Neuron (in vitro differentiated cells): ENCODE data around the gene ZNF121.
A peak's percentile ranks its signal among the peaks of the same experiment; 100 is the strongest.
"Not testable (repeated sequence)": the region's sequence is repeated elsewhere in the genome, so short reads cannot be mapped to it uniquely, and the experiment has no call there.

Experiments
- H2AFZ ChIP-seq: one replicate; pipeline ENCODE4 v1.6.1; 2013; ENCODE audit warnings: low read depth, mild to moderate bottlenecking, inconsistent platforms, low read length, moderate library complexity
- H3K27me3 ChIP-seq: one replicate; pipeline ENCODE4 v1.6.1; 2013; ENCODE audit warnings: low read length; ENCODE audit not compliant: insufficient read depth
- H3K36me3 ChIP-seq: one replicate; pipeline ENCODE4 v1.6.1; 2013; ENCODE audit warnings: low read length; ENCODE audit not compliant: insufficient read depth
- H3K4me1 ChIP-seq: one replicate; pipeline ENCODE4 v1.6.1; 2013; ENCODE audit warnings: low read length; ENCODE audit not compliant: insufficient read depth
- H3K4me3 ChIP-seq: 2 replicates; pipeline ENCODE4 v1.5.1; 2013; ENCODE audit warnings: mild to moderate bottlenecking, low read length, moderate library complexity
- H3K9me3 ChIP-seq: one replicate; pipeline ENCODE4 v1.6.1; 2013; ENCODE audit warnings: low read length

The ZNF121 gene

GRCh38 chr19:9570255-9570654 lies 14.0 kb downstream of the ZNF121 start:
- Histone ChIP-seq H3K9me3 (peaks cover 73% of the 10 kb centered on the region), H3K27me3 (no peaks in the 10 kb centered on the region), H2AFZ (no peak overlapping the region), H3K36me3 (peaks cover 49% of the 10 kb centered on the region), H3K4me1 (no peaks in the 10 kb centered on the region), H3K4me3 (no peak overlapping the region)

GRCh38 chr19:9566729-9567128 lies 17.6 kb downstream of the ZNF121 start:
- Histone ChIP-seq H3K27me3 (no peaks in the 10 kb centered on the region), H3K4me1 (no peaks in the 10 kb centered on the region), H2AFZ (no peak overlapping the region), H3K4me3 (no peak overlapping the region), H3K36me3 (peaks cover 78% of the 10 kb centered on the region), H3K9me3 (peaks cover 82% of the 10 kb centered on the region)

DNA sequence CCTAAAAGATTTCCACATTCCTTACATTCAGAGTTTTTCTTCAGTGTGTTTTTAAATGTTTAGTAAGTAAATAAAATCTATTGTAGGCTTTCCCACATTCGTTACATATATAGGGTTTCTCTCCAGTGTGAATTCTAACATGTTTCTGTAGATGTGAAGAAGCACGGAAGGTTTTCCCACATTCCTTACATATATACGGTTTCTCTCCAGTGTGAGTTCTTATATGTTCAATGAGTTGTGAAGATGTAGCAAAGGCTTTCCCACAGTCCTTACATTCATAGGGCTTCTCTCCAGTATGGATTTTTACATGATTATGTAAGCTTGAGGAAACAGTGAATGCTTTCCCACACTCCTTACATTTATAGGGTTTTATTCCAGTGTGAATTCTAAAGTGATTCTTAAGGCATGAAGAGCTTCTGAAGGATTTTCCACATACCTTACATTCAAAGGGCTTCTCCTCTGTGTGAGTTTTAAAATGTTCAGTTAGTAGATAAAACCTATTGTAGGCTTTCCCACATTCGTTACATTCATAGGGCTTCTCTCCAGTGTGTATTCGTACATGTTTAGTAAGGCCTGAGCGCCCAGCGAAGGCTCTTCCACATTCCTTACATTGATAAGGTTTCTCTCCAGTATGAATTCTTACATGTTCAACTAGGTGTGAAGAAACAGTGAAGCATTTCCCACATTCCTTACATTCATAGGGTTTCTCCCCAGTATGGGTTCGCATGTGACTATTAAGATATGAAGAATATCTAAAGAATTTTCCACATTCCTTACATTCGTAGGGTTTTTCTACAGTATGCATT lies 18.2 kb downstream of the ZNF121 start:
- H2AFZ ChIP-seq, result no peak overlapping the region
- H3K4me3 ChIP-seq, result no peak overlapping the region
- H3K4me1 ChIP-seq, result no peaks in the 10 kb centered on the region
- peaks cover 84% of the 10 kb centered on the region for H3K36me3 ChIP-seq
- no peaks in the 10 kb centered on the region for H3K27me3 ChIP-seq
- peaks cover 78% of the 10 kb centered on the region for H3K9me3 ChIP-seq

DNA sequence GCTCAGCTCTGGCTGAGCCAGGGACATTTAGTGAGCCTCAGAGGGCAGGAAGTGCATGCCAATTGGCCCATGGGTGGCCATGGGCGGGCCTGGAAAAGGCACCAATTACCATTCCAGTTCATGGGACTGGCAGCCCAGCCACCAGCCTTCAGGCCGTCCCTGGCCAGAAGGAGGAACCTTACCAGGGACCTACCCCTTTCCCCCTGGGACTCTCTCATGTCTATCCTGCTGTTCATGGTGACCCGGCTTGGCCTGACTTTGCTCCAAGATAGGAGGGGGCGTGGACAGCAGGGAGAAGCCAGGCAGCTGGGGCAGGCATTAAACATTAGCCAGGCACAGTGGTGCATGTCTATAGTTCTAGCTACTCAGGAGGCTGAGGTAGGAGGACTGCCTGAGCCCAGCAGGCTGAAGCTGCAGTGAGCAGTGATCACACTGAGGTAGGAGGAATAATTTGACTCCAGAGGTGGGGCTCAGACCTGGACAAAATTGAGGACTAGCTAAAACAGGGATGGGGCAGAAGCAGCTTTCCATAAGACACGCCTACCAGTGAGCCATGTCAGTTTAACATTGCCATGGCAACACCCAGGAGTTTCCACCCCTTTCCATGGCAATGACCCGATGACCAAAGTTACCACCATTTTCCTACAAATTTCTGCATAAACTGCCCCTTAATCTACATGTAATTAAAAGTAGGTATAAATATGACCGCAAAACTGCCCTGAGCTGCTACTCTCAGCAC lies 31.6 kb downstream of the ZNF121 start:
- Histone ChIP-seq H2AFZ (no peak overlapping the region), H3K27me3 (no peaks in the 10 kb centered on the region), H3K36me3 (no peaks in the 10 kb centered on the region), H3K9me3 (peaks cover 6% of the 10 kb centered on the region), H3K4me1 (peaks cover 2% of the 10 kb centered on the region), H3K4me3 (no peak overlapping the region)

GRCh38 chr19:9547870-9548269 lies 36.4 kb downstream of the ZNF121 start:
- Histone ChIP-seq H3K27me3 (no peaks in the 10 kb centered on the region), H3K9me3 (peaks cover 5% of the 10 kb centered on the region), H3K4me3 (no peak overlapping the region), H2AFZ (no peak overlapping the region), H3K36me3 (no peaks in the 10 kb centered on the region), H3K4me1 (no peaks in the 10 kb centered on the region)

DNA sequence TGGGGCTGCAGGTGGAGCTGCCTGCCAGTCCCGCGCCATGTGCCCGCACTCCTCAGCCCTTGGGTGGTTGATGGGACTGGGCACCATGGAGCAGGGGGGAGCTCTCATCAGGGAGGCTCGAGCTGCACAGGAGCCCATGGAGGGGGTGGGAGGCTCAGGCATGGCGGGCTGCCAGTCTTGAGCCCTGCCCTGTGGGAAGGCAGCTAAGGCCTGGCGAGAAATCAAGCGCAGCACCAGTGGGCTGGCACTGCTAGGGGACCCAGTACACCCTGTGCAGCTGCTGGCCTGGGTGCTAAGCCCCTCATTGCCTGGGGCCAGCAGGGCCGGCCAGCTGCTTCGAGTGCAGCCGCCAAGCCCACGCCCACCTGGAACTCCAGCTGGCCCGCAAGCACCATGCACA lies 43.0 kb downstream of the ZNF121 start:
- H3K9me3 ChIP-seq, H3K4me3 ChIP-seq, H3K27me3 ChIP-seq, H3K4me1 ChIP-seq, H3K36me3 ChIP-seq, H2AFZ ChIP-seq: not testable (repeated sequence)

- H3K4me3 ChIP-seq, H3K27me3 ChIP-seq, H3K4me1 ChIP-seq, H2AFZ ChIP-seq: not testable (repeated sequence)
- Histone ChIP-seq H3K9me3 (peaks cover 22% of the 10 kb centered on the region), H3K36me3 (peaks cover 19% of the 10 kb centered on the region)
These were observed 44.4 kb downstream of the ZNF121 start for GRCh38 chr19:9539921-9540320.

GRCh38 chr19:9539201-9539600 lies 45.1 kb downstream of the ZNF121 start:
- Histone ChIP-seq H3K9me3 (peaks cover 29% of the 10 kb centered on the region), H3K4me3 (peak overlapping the region; percentile 74), H3K36me3 (peaks cover 26% of the 10 kb centered on the region)
- not testable (repeated sequence) for H3K4me1 ChIP-seq, H2AFZ ChIP-seq, H3K27me3 ChIP-seq

- Histone ChIP-seq H3K27me3 (no peaks in the 10 kb centered on the region), H2AFZ (peak within 1 kb of the TSS; percentile 90), H3K9me3 (peaks cover 35% of the 10 kb centered on the region), H3K36me3 (peaks cover 34% of the 10 kb centered on the region), H3K4me3 (peak within 1 kb of the TSS; percentile 74), H3K4me1 (peaks cover 3% of the 10 kb centered on the region)
These were observed 45.9 kb downstream of the ZNF121 start, which contains the start of gene ZNF426 for GRCh38 chr19:9538183-9539058. TSS of gene ZNF426 (minus strand) at chr19:9538645. CDS start at chr19:9536232, 2,413 bp downstream.

- Histone ChIP-seq H3K36me3 (peaks cover 58% of the 10 kb centered on the region), H3K27me3 (no peaks in the 10 kb centered on the region), H3K4me1 (peaks cover 3% of the 10 kb centered on the region), H3K4me3 (no peak overlapping the region), H3K9me3 (peaks cover 57% of the 10 kb centered on the region), H2AFZ (no peak overlapping the region)
These were observed 48.4 kb downstream of the ZNF121 start for GRCh38 chr19:9535934-9536333.

DNA sequence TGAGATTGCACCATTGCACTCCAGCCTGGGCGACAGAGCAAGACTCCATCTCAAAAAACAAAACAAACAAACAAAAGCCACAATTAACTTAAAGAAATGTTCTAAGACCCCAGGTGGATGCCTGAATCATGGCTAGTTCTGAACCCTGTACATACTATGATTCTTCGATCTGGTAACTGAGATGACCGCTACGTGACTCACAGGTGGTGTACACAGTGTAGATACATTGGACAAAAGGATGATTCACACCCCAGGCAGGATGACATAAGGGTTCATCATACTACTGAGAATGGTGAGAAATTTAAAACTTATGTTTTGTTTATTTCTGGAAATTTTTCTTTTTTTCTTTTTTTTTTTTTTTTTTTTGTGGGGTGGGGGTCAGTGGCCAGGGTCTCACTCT lies 52.4 kb downstream of the ZNF121 start:
- Histone ChIP-seq H3K4me3 (no peak overlapping the region), H3K4me1 (no peaks in the 10 kb centered on the region), H3K9me3 (peaks cover 92% of the 10 kb centered on the region), H2AFZ (no peak overlapping the region), H3K36me3 (peaks cover 95% of the 10 kb centered on the region), H3K27me3 (no peaks in the 10 kb centered on the region)

DNA sequence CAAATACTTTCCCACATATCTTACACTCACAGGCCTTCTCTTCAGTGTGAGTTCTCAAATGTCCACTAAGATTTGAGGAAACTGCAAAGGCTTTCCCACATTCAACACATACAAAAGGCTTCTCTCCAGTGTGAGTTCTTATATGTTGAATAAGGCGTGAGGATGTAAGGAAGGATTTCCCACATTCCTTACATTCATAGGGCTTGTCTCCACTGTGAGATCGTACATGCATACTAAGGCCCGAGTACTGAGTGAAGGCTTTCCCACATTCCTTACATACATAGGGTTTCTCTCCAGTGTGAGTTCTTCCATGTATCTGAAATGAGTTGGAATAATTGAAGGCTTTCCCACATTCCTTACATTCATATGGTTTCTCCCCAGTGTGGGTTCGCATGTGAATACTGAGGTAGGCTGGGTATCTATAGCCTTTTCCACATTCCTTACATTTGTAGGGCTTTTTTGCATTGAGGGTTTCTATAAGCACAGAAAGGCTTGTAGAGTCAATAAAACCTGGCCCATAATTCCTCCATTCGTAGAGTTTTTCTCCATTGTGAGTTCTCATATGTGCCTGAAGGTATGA lies 55.5 kb downstream of the ZNF121 start:
- Histone ChIP-seq H3K4me1 (no peaks in the 10 kb centered on the region), H3K4me3 (no peak overlapping the region), H2AFZ (no peak overlapping the region), H3K36me3 (peaks cover 86% of the 10 kb centered on the region), H3K27me3 (no peaks in the 10 kb centered on the region), H3K9me3 (peaks cover 86% of the 10 kb centered on the region)
